Parathyroid adenoma (tissue), 2 donors: ENCODE data around the gene ATP6V1B1.

Experiments
- H2AFZ ChIP-seq: fragments of 300-600 bp; sonication (generic); one replicate; pipeline ENCODE4 v1.7.0; 2017; ENCODE audit warnings: antibody characterized with exemption, mild to moderate bottlenecking
- H3K27ac ChIP-seq: fragments of 300-600 bp; sonication (generic); one replicate; pipeline ENCODE4 v1.7.0; 2017
- H3K27me3 ChIP-seq: fragments of 300-600 bp; sonication (generic); one replicate; pipeline ENCODE4 v1.7.0; 2017; ENCODE audit warnings: low read length; ENCODE audit not compliant: control insufficient read depth, insufficient read depth
- H3K36me3 ChIP-seq: fragments of 300-600 bp; sonication (generic); one replicate; pipeline ENCODE4 v1.7.0; 2017; ENCODE audit warnings: low read length; ENCODE audit not compliant: control insufficient read depth, insufficient read depth
- H3K4me1 ChIP-seq: fragments of 300-600 bp; sonication (generic); one replicate; pipeline ENCODE4 v1.7.0; 2017; ENCODE audit warnings: control low read depth
- H3K4me2 ChIP-seq: fragments of 300-600 bp; sonication (generic); one replicate; pipeline ENCODE4 v1.7.0; 2017; ENCODE audit warnings: low read length
- H3K4me3 ChIP-seq: fragments of 300-600 bp; sonication (generic); one replicate; pipeline ENCODE4 v1.7.0; 2017; ENCODE audit warnings: low read depth, low read length
- H3K79me2 ChIP-seq: fragments of 300-600 bp; sonication (generic); one replicate; pipeline ENCODE4 v1.7.0; 2017; ENCODE audit warnings: control low read depth
- H3K9ac ChIP-seq: fragments of 300-600 bp; sonication (generic); one replicate; pipeline ENCODE4 v1.7.0; 2017; ENCODE audit warnings: mild to moderate bottlenecking
- H3K9me3 ChIP-seq: fragments of 300-600 bp; sonication (generic); one replicate; pipeline ENCODE4 v1.7.0; 2017; ENCODE audit warnings: low read length; ENCODE audit not compliant: control insufficient read depth
- CTCF ChIP-seq: fragments of 300-600 bp; sonication (generic); IDR thresholded peaks from one replicate; pipeline ENCODE4 v1.7.0; 2017; ENCODE audit warnings: antibody characterized with exemption, mild to moderate bottlenecking
- donor health status: primary hyperparathyroidism.

The ATP6V1B1 gene

GRCh38 chr2:70922235-70923234 is 13.2 kb upstream of the ATP6V1B1 start:
- Histone ChIP-seq H3K36me3 (no peaks in the 10 kb centered on the region), H3K27ac (no peak overlapping the region), H3K4me3 (no peak overlapping the region), H2AFZ (no peak overlapping the region), H3K4me2 (no peak overlapping the region), H3K4me1 (no peaks in the 10 kb centered on the region), H3K9me3 (no peaks in the 10 kb centered on the region), H3K27me3 (no peaks in the 10 kb centered on the region), H3K9ac (no peak overlapping the region), H3K79me2 (no peaks in the 10 kb centered on the region)
- no peak for TF ChIP-seq CTCF

GRCh38 chr2:70923378-70924015 is 12.2 kb upstream of the ATP6V1B1 start:
- Histone ChIP-seq H2AFZ (no peak overlapping the region), H3K36me3 (no peaks in the 10 kb centered on the region), H3K79me2 (no peaks in the 10 kb centered on the region), H3K9ac (no peak overlapping the region), H3K9me3 (no peaks in the 10 kb centered on the region), H3K4me2 (no peak overlapping the region), H3K27ac (no peak overlapping the region), H3K27me3 (no peaks in the 10 kb centered on the region), H3K4me3 (no peak overlapping the region), H3K4me1 (no peaks in the 10 kb centered on the region)
- TF ChIP-seq CTCF = no peak

- H3K36me3 ChIP-seq = no peaks in the 10 kb centered on the region
- no peak overlapping the region for H3K27ac ChIP-seq
- H2AFZ ChIP-seq = no peak overlapping the region
- no peaks in the 10 kb centered on the region for H3K79me2 ChIP-seq
- H3K4me2 ChIP-seq = no peak overlapping the region
- no peaks in the 10 kb centered on the region for H3K4me1 ChIP-seq
- no peak for TF ChIP-seq CTCF
- H3K9me3 ChIP-seq = no peaks in the 10 kb centered on the region
- no peaks in the 10 kb centered on the region for H3K27me3 ChIP-seq
- no peak overlapping the region for H3K4me3 ChIP-seq
- no peak overlapping the region for H3K9ac ChIP-seq
Observed at GRCh38 chr2:70926042-70926441, 9.7 kb upstream of the ATP6V1B1 start.

GRCh38 chr2:70927138-70927537 is 8.6 kb upstream of the ATP6V1B1 start:
- TF ChIP-seq CTCF = no peak
- Histone ChIP-seq H3K9ac (no peak overlapping the region), H3K36me3 (no peaks in the 10 kb centered on the region), H3K27me3 (no peaks in the 10 kb centered on the region), H3K79me2 (no peaks in the 10 kb centered on the region), H3K4me2 (no peak overlapping the region), H3K9me3 (no peaks in the 10 kb centered on the region), H2AFZ (no peak overlapping the region), H3K27ac (no peak overlapping the region), H3K4me3 (no peak overlapping the region), H3K4me1 (no peaks in the 10 kb centered on the region)
